Type B pancreatic cell (in vitro differentiated cells): ENCODE data around the gene DPY19L3. TPM values are rescaled to one million over a fixed set of nuclear protein-coding genes. Genes with fewer than 3 reads are reported as not detected.
"Not testable (repeated sequence)": the region's sequence is repeated elsewhere in the genome, so short reads cannot be mapped to it uniquely, and the experiment has no call there.

Experiments used
- DNase-seq: peaks from one replicate; pipeline ENCODE4 v3.0.0; 2021; ENCODE audit warnings: mixed read lengths; ENCODE audit not compliant: unreplicated experiment; ENCODE audit errors: extremely low spot score
- H3K27ac Mint-ChIP-seq: 2 replicates; pipeline ENCODE4 v1.8.0; 2021; ENCODE audit warnings: mild to moderate bottlenecking, mixed read lengths
- H3K27me3 Mint-ChIP-seq: 2 replicates; pipeline ENCODE4 v1.8.0; 2021; ENCODE audit warnings: mixed read lengths
- H3K36me3 Mint-ChIP-seq: 2 replicates; pipeline ENCODE4 v1.8.0; 2021; ENCODE audit warnings: mixed read lengths
- H3K4me1 Mint-ChIP-seq: one replicate; pipeline ENCODE4 v1.8.0; 2021; ENCODE audit warnings: mixed read lengths; ENCODE audit not compliant: unreplicated experiment
- H3K4me3 Mint-ChIP-seq: 2 replicates; pipeline ENCODE4 v1.8.0; 2021; ENCODE audit warnings: mild to moderate bottlenecking, mixed read lengths
- H3K9me3 Mint-ChIP-seq: 2 replicates; pipeline ENCODE4 v1.8.0; 2021; ENCODE audit warnings: mixed read lengths
- total RNA-seq: library from RNA; stranded (reverse); gene quantifications from 2 replicates; pipeline ENCODE4 v1.2.1, GENCODE V29; 2021; ENCODE audit warnings: low replicate concordance
- TF ChIP-seq, protein P1 (sequence below): fragments of 200-600 bp; sonication (generic); conservative IDR thresholded peaks from 2 replicates; pipeline ENCODE4 v1.5.0; 2021; ENCODE audit warnings: antibody characterized with exemption, mild to moderate bottlenecking

The DPY19L3 gene
- total RNA-seq, 1 donor from 2014 or later: 75.2 TPM

DNA sequence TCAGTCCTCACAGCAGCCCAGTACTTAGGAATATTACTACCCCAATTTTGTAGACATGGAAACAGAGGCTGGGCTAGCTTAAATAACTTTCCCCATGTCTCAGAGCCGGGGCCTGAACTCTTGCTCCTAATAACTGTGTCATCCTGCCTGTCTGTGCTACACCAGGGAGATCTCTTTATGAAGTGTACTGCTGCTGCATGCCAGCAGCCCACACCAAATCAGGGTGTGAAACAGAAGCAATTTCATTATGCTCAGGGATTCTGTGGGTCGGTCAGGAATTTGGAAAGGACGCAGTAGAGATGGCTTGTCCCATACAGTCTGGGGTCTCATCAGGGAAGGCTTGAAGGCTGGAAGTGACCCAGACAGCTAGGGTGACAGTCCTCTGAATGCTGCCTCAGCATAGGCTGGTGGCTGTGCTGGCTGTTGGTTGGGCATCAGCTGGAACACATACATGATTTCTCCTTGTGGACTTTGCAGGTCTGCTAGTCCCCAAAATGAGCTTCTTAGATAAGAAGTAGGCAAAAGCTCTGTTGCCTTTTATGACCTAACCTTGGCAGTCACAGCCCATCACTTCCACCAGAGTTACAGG, 37.5 kb upstream of the DPY19L3 start:
- Mint-ChIP-seq H3K4me3 (no peak overlapping the region), H3K9me3 (no peaks in the 10 kb centered on the region), H3K27me3 (no peaks in the 10 kb centered on the region), H3K36me3 (peaks cover 56% of the 10 kb centered on the region), H3K27ac (no peak overlapping the region), H3K4me1 (peaks cover 7% of the 10 kb centered on the region)
- TF ChIP-seq, protein P1, sequence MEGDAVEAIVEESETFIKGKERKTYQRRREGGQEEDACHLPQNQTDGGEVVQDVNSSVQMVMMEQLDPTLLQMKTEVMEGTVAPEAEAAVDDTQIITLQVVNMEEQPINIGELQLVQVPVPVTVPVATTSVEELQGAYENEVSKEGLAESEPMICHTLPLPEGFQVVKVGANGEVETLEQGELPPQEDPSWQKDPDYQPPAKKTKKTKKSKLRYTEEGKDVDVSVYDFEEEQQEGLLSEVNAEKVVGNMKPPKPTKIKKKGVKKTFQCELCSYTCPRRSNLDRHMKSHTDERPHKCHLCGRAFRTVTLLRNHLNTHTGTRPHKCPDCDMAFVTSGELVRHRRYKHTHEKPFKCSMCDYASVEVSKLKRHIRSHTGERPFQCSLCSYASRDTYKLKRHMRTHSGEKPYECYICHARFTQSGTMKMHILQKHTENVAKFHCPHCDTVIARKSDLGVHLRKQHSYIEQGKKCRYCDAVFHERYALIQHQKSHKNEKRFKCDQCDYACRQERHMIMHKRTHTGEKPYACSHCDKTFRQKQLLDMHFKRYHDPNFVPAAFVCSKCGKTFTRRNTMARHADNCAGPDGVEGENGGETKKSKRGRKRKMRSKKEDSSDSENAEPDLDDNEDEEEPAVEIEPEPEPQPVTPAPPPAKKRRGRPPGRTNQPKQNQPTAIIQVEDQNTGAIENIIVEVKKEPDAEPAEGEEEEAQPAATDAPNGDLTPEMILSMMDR: no peak
- DNase-seq: no peak

DNA sequence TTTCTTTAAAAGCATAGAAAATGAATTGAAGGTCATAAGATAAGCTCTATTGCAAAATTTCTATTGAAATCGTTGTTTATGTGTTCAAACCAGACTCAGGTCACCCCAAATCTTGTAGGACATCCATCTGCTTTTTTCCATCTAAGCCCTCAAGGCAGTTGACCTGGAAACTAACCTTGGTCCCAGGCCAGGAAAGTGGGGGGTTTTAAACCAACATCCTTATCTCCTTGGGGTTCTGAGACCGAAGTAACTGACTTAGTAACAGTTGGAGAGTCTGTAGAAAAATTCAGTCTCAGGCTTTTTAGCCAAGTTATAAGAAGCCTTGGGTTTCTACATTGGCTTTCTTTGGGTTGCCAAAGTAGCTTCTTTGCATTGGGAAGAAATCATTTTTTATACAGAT, 36.8 kb upstream of the DPY19L3 start:
- TF ChIP-seq, protein P1: no peak
- Mint-ChIP-seq H3K4me1 (peaks cover 8% of the 10 kb centered on the region), H3K4me3 (no peak overlapping the region), H3K9me3 (peaks cover 4% of the 10 kb centered on the region), H3K36me3 (peaks cover 58% of the 10 kb centered on the region), H3K27ac (no peak overlapping the region), H3K27me3 (no peaks in the 10 kb centered on the region)
- no peak for DNase-seq

DNA sequence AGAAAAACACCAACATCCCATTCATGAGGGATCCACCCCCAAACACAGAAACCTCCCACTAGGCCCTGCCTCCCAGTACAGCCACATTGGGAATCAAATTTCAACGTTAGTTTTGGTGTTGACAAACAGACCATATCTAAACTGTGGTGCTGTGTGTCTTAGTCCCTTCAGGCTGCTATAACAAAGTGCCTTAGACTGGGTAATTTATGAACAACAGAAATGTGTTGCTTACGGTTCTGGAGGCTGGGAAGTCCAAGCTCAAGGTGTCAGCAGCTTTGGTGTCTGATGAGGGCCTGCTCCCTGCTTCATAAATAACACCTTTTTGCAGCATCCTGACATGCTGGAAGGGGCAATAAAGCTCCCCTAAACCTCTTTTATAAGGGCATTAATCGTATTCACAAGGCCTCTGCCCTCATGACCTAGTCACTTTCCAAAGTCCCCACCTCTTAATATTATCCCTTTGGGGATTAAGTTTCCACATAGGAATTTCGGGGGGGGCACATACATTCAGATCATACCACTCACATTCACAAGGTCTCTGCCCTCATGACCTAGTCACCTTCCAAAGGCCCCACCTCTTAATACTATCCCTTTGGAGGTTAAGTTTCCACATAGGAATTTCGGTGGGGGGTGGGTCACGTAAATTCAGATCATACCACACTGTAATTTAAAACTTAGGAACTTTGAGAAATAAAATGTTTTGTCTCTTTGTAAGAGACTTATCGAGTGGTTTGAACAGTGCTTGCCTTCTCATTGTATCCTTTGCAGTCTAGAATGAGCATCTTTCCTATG, 32.6 kb upstream of the DPY19L3 start:
- TF ChIP-seq, protein P1: no peak
- H3K36me3 Mint-ChIP-seq: peaks cover 46% of the 10 kb centered on the region
- H3K4me1 Mint-ChIP-seq: peaks cover 16% of the 10 kb centered on the region
- peak overlapping the region; percentile 89 for H3K27ac Mint-ChIP-seq
- peaks cover 5% of the 10 kb centered on the region for H3K9me3 Mint-ChIP-seq
- peak overlapping the region; percentile 32 for H3K4me3 Mint-ChIP-seq
- no peak for DNase-seq
- no peaks in the 10 kb centered on the region for H3K27me3 Mint-ChIP-seq

- Mint-ChIP-seq H3K27me3 (no peaks in the 10 kb centered on the region), H3K27ac (peak overlapping the region; percentile 89), H3K4me1 (peaks cover 16% of the 10 kb centered on the region), H3K36me3 (peaks cover 46% of the 10 kb centered on the region), H3K9me3 (peaks cover 5% of the 10 kb centered on the region), H3K4me3 (peak overlapping the region; percentile 32)
- DNase-seq: no peak
- TF ChIP-seq, protein P1: no peak
Observed at GRCh38 chr19:32373585-32374295, 31.8 kb upstream of the DPY19L3 start.

DNA sequence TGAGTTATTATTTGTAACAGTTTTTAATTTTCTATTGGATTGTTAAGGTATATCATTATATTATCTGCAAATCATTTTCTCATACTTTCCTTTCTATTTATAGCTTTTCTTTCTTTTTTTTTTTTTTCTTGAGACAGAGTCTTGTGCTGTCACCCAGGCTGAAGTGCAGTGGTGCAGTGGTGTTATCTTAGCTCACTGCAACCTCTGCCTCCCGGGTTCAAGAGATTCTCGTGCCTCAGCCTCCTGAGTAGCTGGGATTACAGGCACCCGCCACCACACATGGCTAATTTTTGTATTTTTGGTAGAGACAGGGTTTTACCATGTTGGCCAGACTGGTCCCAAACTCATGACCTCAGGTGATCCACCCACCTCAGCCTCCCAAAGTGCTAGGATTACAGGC, 31.2 kb upstream of the DPY19L3 start:
- peaks cover 43% of the 10 kb centered on the region for H3K36me3 Mint-ChIP-seq
- H3K4me3 Mint-ChIP-seq, H3K9me3 Mint-ChIP-seq, DNase-seq, H3K27me3 Mint-ChIP-seq: not testable (repeated sequence)
- peak overlapping the region; percentile 89 for H3K27ac Mint-ChIP-seq
- peaks cover 16% of the 10 kb centered on the region for H3K4me1 Mint-ChIP-seq

DNA sequence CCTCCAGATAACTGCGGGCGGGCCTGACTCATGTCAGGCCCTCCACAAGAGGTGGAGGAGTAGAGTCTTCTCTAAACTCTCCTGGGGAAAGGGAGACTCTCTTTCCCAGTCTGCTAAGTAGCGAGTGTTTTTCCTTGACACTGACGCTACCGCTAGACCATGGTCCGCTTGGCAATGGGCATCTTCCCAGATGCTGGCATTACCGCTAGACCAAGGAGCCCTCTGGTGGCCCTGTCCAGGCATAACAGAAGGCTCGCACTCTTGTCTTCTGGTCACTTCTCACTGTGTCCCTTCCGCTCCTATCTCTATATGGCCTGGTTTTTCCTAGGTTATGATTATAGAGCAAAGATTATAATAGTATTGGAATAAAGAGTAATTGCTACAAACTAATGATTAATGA, 28.5 kb upstream of the DPY19L3 start:
- H3K9me3 Mint-ChIP-seq, H3K4me3 Mint-ChIP-seq, H3K27ac Mint-ChIP-seq, H3K27me3 Mint-ChIP-seq, DNase-seq: not testable (repeated sequence)
- Mint-ChIP-seq H3K4me1 (peaks cover 16% of the 10 kb centered on the region), H3K36me3 (peaks cover 40% of the 10 kb centered on the region)
- TF ChIP-seq, protein P1: peak; percentile 62
